Ishikawa (cell line): Measurements from ENCODE around the gene SMIM29.

Experiments
- TCF12 ChIP-seq: IDR thresholded peaks from 2 replicates; pipeline ENCODE4 v1.6.1; 2012; ENCODE audit warnings: low read depth
- TF ChIP-seq, protein P1 (sequence below): IDR thresholded peaks from 2 replicates; pipeline ENCODE4 v1.6.1; 2012; ENCODE audit warnings: low read depth, mild to moderate bottlenecking

GRCh38 chr6:34233867-34234266 is 14.9 kb downstream of the SMIM29 start:
- TF ChIP-seq, protein P1, sequence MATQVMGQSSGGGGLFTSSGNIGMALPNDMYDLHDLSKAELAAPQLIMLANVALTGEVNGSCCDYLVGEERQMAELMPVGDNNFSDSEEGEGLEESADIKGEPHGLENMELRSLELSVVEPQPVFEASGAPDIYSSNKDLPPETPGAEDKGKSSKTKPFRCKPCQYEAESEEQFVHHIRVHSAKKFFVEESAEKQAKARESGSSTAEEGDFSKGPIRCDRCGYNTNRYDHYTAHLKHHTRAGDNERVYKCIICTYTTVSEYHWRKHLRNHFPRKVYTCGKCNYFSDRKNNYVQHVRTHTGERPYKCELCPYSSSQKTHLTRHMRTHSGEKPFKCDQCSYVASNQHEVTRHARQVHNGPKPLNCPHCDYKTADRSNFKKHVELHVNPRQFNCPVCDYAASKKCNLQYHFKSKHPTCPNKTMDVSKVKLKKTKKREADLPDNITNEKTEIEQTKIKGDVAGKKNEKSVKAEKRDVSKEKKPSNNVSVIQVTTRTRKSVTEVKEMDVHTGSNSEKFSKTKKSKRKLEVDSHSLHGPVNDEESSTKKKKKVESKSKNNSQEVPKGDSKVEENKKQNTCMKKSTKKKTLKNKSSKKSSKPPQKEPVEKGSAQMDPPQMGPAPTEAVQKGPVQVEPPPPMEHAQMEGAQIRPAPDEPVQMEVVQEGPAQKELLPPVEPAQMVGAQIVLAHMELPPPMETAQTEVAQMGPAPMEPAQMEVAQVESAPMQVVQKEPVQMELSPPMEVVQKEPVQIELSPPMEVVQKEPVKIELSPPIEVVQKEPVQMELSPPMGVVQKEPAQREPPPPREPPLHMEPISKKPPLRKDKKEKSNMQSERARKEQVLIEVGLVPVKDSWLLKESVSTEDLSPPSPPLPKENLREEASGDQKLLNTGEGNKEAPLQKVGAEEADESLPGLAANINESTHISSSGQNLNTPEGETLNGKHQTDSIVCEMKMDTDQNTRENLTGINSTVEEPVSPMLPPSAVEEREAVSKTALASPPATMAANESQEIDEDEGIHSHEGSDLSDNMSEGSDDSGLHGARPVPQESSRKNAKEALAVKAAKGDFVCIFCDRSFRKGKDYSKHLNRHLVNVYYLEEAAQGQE: no peak
- no peak for TF ChIP-seq TCF12
